ENCODE data around the gene IL13RA1.
A peak's percentile ranks its signal among the peaks of the same experiment; 100 is the strongest.
"Not testable (repeated sequence)": the region's sequence is repeated elsewhere in the genome, so short reads cannot be mapped to it uniquely, and the experiment has no call there.

The IL13RA1 gene

DNA sequence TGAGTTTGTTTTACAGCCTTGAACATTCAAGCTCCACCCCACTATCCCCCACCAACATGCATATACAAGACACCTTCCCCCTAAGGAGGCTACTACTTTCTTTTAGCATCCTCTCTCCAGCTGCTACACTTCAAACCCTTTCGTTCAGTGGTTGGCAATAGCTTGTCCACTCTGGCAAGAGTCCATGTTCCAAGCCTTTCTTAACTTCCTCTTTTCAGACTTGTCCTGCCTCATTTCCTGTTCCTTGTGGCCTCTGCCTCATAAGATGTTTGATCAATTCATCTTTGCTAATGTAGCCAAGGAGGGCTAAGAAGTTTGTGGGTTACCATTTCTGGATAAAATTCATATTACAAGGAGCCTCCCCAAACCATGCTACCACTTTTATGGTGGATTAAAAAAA lies 75.5 kb downstream of the IL13RA1 start:
- H3K36me3 ChIP-seq (ENCODE audit: low read depth): no peaks in the 10 kb centered on the region
- ATAC-seq (ENCODE audit: low read depth) (no peak), DNase-seq (ENCODE audit: low spot score) (no peak)
- H3K9me3 ChIP-seq (ENCODE audit: severe bottlenecking): no peaks in the 10 kb centered on the region
- H3K27ac ChIP-seq (ENCODE audit: poor library complexity, severe bottlenecking): no peak overlapping the region
- no peak overlapping the region for H3K4me3 ChIP-seq (ENCODE audit: severe bottlenecking)
- H3K4me1 ChIP-seq (ENCODE audit: insufficient read depth, poor library complexity, severe bottlenecking): no peaks in the 10 kb centered on the region
- TF ChIP-seq, protein P1, sequence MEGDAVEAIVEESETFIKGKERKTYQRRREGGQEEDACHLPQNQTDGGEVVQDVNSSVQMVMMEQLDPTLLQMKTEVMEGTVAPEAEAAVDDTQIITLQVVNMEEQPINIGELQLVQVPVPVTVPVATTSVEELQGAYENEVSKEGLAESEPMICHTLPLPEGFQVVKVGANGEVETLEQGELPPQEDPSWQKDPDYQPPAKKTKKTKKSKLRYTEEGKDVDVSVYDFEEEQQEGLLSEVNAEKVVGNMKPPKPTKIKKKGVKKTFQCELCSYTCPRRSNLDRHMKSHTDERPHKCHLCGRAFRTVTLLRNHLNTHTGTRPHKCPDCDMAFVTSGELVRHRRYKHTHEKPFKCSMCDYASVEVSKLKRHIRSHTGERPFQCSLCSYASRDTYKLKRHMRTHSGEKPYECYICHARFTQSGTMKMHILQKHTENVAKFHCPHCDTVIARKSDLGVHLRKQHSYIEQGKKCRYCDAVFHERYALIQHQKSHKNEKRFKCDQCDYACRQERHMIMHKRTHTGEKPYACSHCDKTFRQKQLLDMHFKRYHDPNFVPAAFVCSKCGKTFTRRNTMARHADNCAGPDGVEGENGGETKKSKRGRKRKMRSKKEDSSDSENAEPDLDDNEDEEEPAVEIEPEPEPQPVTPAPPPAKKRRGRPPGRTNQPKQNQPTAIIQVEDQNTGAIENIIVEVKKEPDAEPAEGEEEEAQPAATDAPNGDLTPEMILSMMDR (IDR thresholded peaks at IDR 0.05; ENCODE audit: poor library complexity, severe bottlenecking): no peak
- no peaks in the 10 kb centered on the region for H3K27me3 ChIP-seq (ENCODE audit: insufficient read depth, poor library complexity, severe bottlenecking)

DNA sequence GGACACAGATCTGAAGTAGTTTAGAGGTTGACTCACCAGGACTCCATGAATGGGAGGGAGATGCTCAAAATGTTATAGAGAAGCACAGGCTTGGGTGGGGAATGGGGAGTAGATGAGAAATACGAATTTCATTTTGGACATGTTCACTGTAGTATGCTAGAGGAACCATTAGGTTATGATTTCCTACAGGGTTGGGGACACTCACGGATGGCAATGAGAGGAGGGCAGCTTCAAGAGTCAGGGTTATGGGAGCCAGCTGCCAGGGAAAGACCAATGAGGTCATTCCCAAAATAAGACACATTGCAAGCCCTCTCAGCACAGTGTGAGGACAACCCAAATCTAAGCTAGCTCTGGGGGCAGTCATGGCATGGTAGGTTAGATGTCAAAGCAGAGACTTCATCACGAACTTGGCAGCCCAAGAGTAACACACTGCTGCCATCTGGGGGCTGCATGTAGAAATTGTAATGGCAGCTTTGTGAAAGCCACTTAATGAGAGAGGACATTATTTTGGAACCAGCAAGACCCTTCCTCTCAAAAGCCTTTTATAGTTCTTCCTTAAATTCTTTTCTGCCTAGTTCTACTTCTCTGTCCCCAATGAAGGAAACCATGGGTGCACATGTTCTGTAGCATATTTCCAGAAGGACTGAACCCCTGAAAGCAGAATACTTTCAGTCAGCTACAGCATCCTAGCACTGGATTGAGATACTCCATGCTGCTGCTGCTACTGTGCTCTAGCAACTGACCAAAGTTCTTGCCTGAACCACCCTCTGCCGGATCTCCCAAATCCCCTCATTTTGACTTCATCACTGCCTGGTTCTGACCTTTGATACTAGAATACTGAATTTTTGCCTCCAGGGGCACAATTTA lies 80.0 kb downstream of the IL13RA1 start:
- Histone ChIP-seq H3K9me3 (ENCODE audit: severe bottlenecking) (no peaks in the 10 kb centered on the region), H3K36me3 (ENCODE audit: low read depth) (no peaks in the 10 kb centered on the region), H3K27ac (ENCODE audit: poor library complexity, severe bottlenecking) (no peak overlapping the region), H3K4me1 (ENCODE audit: insufficient read depth, poor library complexity, severe bottlenecking) (no peaks in the 10 kb centered on the region), H3K4me3 (ENCODE audit: severe bottlenecking) (no peak overlapping the region), H3K27me3 (ENCODE audit: insufficient read depth, poor library complexity, severe bottlenecking) (no peaks in the 10 kb centered on the region)
- DNase-seq (ENCODE audit: low spot score): no peak
- TF ChIP-seq, protein P1 (IDR thresholded peaks at IDR 0.05; ENCODE audit: poor library complexity, severe bottlenecking): peak; percentile 57
- ATAC-seq (ENCODE audit: low read depth): no peak

DNA sequence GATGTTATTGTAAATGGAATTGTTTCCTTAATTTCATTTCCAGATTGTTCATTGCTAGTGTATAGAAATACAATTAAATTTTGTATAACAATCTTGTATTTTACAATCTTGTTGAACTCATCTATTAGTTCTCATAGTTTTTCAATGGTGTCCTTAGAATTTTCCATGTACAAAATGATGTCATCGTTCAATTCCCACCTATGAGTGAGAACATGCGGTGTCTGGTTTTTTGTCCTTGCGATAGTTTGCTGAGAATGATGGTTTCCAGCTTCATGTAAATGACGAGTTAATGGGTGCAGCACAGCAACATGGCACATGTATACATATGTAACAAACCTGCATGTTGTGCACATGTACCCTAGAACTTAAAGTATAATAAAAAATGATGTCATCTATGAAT lies 89.9 kb downstream of the IL13RA1 start:
- ATAC-seq (ENCODE audit: low read depth): not testable (repeated sequence)

DNA sequence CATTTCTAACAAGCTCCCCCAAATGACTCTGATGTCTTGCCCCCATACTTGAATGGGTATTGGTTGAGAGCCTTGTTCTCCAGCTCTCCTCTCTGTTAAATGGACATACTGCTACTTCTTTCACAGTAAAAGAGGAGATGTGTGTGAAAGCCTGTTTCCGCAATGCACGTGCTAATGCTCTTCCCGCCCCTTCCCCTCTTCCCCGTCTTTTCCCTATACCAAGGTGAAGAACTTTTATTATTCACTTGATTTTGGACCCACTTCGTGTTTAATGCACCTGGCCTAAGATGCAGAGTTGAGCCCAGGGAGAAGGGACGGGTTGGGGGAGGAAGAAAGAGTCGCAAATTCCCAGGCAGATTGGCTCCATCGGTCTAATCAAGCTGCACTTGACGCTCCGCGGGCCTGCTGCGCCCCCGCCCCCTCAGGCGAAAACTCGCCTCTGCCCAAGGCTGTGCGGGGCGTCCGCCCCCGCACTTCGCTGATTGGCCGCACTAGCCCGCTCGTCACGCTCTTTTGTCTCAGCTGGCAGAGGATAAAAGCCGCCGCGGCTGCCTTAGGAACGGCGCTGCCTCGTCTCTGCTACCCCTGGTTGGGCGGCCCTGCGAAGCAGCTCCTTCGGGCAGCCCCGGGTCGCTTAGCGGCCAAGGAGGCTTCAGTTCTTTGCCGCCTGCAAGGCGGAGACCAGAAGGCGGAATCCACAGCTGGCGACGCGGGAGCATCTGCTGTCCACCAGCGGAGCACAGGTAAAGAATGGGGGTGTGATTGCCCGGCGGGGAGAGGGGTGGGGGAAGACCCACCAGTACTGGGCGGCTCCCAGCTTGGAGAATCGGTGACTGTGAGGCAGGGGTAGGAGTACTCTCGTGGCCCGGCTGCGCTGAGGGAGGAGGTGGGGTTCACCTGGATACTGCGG lies 96.1 kb downstream of the IL13RA1 start, which contains the start of gene ZCCHC12:
Gene ZCCHC12, plus strand, starts transcription at position 562 of the 910 bp plus-strand sequence. CDS start 1,421 bp downstream, outside the sequence.
- H3K27ac ChIP-seq (ENCODE audit: poor library complexity, severe bottlenecking): no peak within 1 kb of the TSS
- TF ChIP-seq, protein P1 (IDR thresholded peaks at IDR 0.05; ENCODE audit: poor library complexity, severe bottlenecking): no peak
- H3K4me3 ChIP-seq (ENCODE audit: severe bottlenecking): no peak within 1 kb of the TSS
- peak; percentile 68 for ATAC-seq (ENCODE audit: low read depth)
- H3K4me1 ChIP-seq (ENCODE audit: insufficient read depth, poor library complexity, severe bottlenecking): no peaks in the 10 kb centered on the region
- H3K27me3 ChIP-seq (ENCODE audit: insufficient read depth, poor library complexity, severe bottlenecking): peaks cover 8% of the 10 kb centered on the region
- DNase-seq (ENCODE audit: low spot score): no peak
- H3K9me3 ChIP-seq (ENCODE audit: severe bottlenecking): no peaks in the 10 kb centered on the region
- no peaks in the 10 kb centered on the region for H3K36me3 ChIP-seq (ENCODE audit: low read depth)

More for the DNA sequence above, 89.9 kb downstream of the IL13RA1 start:
- H3K9me3 ChIP-seq (ENCODE audit: severe bottlenecking); H3K36me3 ChIP-seq (ENCODE audit: low read depth); H3K27ac ChIP-seq (ENCODE audit: poor library complexity, severe bottlenecking); H3K27me3 ChIP-seq (ENCODE audit: insufficient read depth, poor library complexity, severe bottlenecking); H3K4me1 ChIP-seq (ENCODE audit: insufficient read depth, poor library complexity, severe bottlenecking); DNase-seq (ENCODE audit: low spot score); H3K4me3 ChIP-seq (ENCODE audit: severe bottlenecking): not testable (repeated sequence)

DNA sequence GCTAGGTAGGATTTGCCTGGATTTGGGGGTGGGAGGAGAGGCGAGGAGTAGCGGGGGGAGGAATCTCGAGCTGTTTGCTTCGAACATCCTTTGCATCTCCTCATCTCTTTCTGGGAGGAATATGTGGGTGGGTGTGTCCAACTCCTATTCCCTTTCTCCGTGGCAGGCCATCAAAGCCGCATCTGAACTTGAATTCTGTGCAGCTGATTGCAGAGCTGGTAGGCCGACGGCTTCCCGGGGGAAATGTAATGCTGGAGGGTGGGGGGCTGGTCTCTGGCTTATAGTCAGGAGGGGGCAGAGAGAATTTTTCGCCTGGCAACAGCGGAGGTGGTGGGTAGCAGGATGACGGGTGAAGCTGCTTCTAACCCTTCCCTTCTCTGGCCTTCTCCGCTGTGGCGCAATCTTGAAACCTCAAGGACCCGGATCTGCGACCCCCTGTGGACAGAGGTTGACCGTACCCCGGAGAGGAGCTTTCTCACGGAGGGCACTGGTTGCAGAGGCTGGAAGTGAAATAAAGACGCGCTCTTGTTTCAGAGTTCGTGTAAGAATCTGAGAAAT lies 96.8 kb downstream of the IL13RA1 start:
- H3K36me3 ChIP-seq (ENCODE audit: low read depth): no peaks in the 10 kb centered on the region
- H3K9me3 ChIP-seq (ENCODE audit: severe bottlenecking): no peaks in the 10 kb centered on the region
- H3K27me3 ChIP-seq (ENCODE audit: insufficient read depth, poor library complexity, severe bottlenecking): peaks cover 8% of the 10 kb centered on the region
- ATAC-seq (ENCODE audit: low read depth) (no peak), DNase-seq (ENCODE audit: low spot score) (no peak)
- H3K4me1 ChIP-seq (ENCODE audit: insufficient read depth, poor library complexity, severe bottlenecking): no peaks in the 10 kb centered on the region
- no peak overlapping the region for H3K4me3 ChIP-seq (ENCODE audit: severe bottlenecking)
- TF ChIP-seq, protein P1 (IDR thresholded peaks at IDR 0.05; ENCODE audit: poor library complexity, severe bottlenecking): no peak
- H3K27ac ChIP-seq (ENCODE audit: poor library complexity, severe bottlenecking): no peak overlapping the region
